ENCODE measurements around the gene PTGFR.

PTGFR gene

GRCh38 chr1:78586572-78586971 lies 95.8 kb downstream of the PTGFR start:
- H3K4me1 ChIP-seq (ENCODE audit: control insufficient read depth, insufficient read depth, low read length): no peaks in the 10 kb centered on the region
- no peaks in the 10 kb centered on the region for H3K9me3 ChIP-seq (ENCODE audit: control insufficient read depth, insufficient read depth, low read depth, low read length)
- no peak overlapping the region for H3K4me3 ChIP-seq (ENCODE audit: low read depth, low read length)
- H3K36me3 ChIP-seq (ENCODE audit: control insufficient read depth, insufficient read depth, low read length): no peaks in the 10 kb centered on the region
- H3K9ac ChIP-seq (ENCODE audit: low read length): no peak overlapping the region
- no peak overlapping the region for H3K27ac ChIP-seq (ENCODE audit: low read depth, low read length)
- peaks cover 2% of the 10 kb centered on the region; the same call in 1 of the 2 replicates for H3K27me3 ChIP-seq (ENCODE audit: control insufficient read depth, insufficient read depth, low read length)

DNA sequence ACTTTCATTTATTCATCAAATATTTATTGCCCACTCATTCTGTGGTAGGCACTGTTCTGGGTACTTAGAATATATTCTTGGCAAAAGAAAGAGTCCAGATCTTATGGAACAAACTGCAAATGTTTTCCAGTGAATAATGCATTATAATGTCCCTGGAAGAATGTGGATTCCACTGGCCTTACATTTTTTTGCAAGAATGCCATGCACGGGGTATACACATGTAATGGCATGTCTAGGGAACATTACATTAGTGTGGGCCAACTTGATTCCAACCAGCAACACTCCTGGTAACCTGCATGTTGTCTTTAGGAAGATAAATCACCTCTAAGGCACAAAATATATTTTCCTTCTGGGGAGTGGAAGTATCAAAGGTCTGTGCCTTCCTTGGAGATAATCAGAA lies 96.4 kb downstream of the PTGFR start:
- H3K9me3 ChIP-seq (ENCODE audit: control insufficient read depth, insufficient read depth, low read depth, low read length): no peaks in the 10 kb centered on the region
- no peaks in the 10 kb centered on the region for H3K36me3 ChIP-seq (ENCODE audit: control insufficient read depth, insufficient read depth, low read length)
- no peak overlapping the region for H3K4me3 ChIP-seq (ENCODE audit: low read depth, low read length)
- peaks cover 2% of the 10 kb centered on the region; the same call in 1 of the 2 replicates for H3K27me3 ChIP-seq (ENCODE audit: control insufficient read depth, insufficient read depth, low read length)
- no peaks in the 10 kb centered on the region for H3K4me1 ChIP-seq (ENCODE audit: control insufficient read depth, insufficient read depth, low read length)
- H3K9ac ChIP-seq (ENCODE audit: low read length): no peak overlapping the region
- H3K27ac ChIP-seq (ENCODE audit: low read depth, low read length): no peak overlapping the region
